Heart right ventricle (tissue), 16 donors: ENCODE measurements around the gene TMEM225B. TPM values are rescaled to one million over a fixed set of nuclear protein-coding genes. Genes with fewer than 3 reads are reported as not detected.

ENCODE experiments used
- ATAC-seq, 8 donors: fragments of 200-7000 bp; cut with Tn5 transposase; one replicate each; pipeline ENCODE4 v1.9.1; 2020; ENCODE audit warnings: mild to moderate bottlenecking in 8 of 8, moderate library complexity in 8 of 8, moderate number of reproducible peaks in 1 of 8
- DNase-seq, 2 donors: peaks; one replicate each; pipeline ENCODE4 v3.0.0-alpha.2; 2020
- H3K27ac ChIP-seq, 10 donors: fragments of 200-600 bp; sonication (generic) in 2 of 10; one replicate each; pipeline versions ENCODE4 v1.5.0 to v1.8.0; 2020 to 2022; ENCODE audit warnings: mild to moderate bottlenecking in 3 of 10
- H3K27me3 ChIP-seq, 7 donors: fragments of 200-600 bp; one replicate each; pipeline ENCODE4 v1.8.0; 2021 to 2022; ENCODE audit warnings: mild to moderate bottlenecking in 2 of 7
- H3K36me3 ChIP-seq, 9 donors: fragments of 200-600 bp; sonication (generic) in 1 of 9; one replicate each; pipeline versions ENCODE4 v1.5.0 to v1.8.0; 2020 to 2022; ENCODE audit warnings: mild to moderate bottlenecking in 2 of 9
- H3K4me1 ChIP-seq, 9 donors: fragments of 200-600 bp; sonication (generic) in 1 of 9; one replicate each; pipeline versions ENCODE4 v1.5.0 to v1.8.0; 2020 to 2022; ENCODE audit warnings: mild to moderate bottlenecking in 4 of 9
- H3K4me3 ChIP-seq, 10 donors: fragments of 200-600 bp; sonication (generic) in 2 of 10; one replicate each; pipeline versions ENCODE4 v1.5.0 to v1.8.0; 2020 to 2022; ENCODE audit warnings: mild to moderate bottlenecking in 7 of 10, moderate library complexity in 2 of 10
- H3K9me3 ChIP-seq, 11 donors: fragments of 200-600 bp in 10 of 11; sonication (generic) in 2 of 11; one replicate each; pipeline versions ENCODE4 v1.5.0 to v1.8.0; 2013 to 2022; ENCODE audit warnings: mild to moderate bottlenecking in 2 of 11, control low read depth in 1 of 11, moderate library complexity in 1 of 11
- CTCF ChIP-seq, 9 donors: fragments of 200-600 bp; sonication (generic) in 2 of 9; IDR thresholded peaks; one replicate each; pipeline versions ENCODE4 v1.5.0 to v1.8.0; 2021 to 2022; ENCODE audit warnings: antibody characterized with exemption in 9 of 9, mild to moderate bottlenecking in 5 of 9, moderate library complexity in 1 of 9
- WGBS, 2 donors: extraction: QIAGEN DNeasy Blood & Tissue Kit; methylation state at CpG; one replicate each; pipeline ENCODE4 v1.1.7; 2013; ENCODE audit warnings: inconsistent platforms in 1 of 2; 5-methylcytosine and 5-hydroxymethylcytosine counted together
- intact Hi-C, 10 donors: fragments of 100-400 bp; cut with DNase I; formaldehyde crosslinking; loops; one replicate each; pipeline versions ENCODE4 v1.11.1 to v1.14.2; 2022
- polyA plus RNA-seq, 2 donors: library from polyadenylated mRNA; stranded (reverse); fragments of 200-250 nt; gene quantifications; one replicate each; pipeline ENCODE4 v1.2.3, GENCODE V29; 2013
- total RNA-seq, 10 donors: library from RNA; stranded (reverse); fragmentation: NEBNext Ultra II Directional in 3 of 10; extraction: Animal tissue kit (Norgen Biotek cat#: 25700) in 3 of 10; gene quantifications; one replicate each; pipeline versions ENCODE4 v1.2.1 to v1.2.4, GENCODE V29; 2021 to 2023
- donor health status: Arrhythmogenic right ventricular cardiomyopathy.
- donor health status: ischemic (EF 13 %, LVEDD 7.1; RV severe dilation, severe dysfunction).
- donor health status: healthy with polysubstance abuse.
- donor health status: DM: no; HTN: yes; CAD: no.
- donor health status: DM: no; HTN: no; CAD: no.
- donor health status: ischemic (EF 25% LVEDD 6.9; RV normal size, moderate dysfunction).
- donor health status: ischemic (EF 25% LVEDD 5.7; RV mildly dilated, moderate dysfunction).
- donor health status: healthy.
- donor health status: DM: yes; HTN: yes; CAD: no.
- donor health status: Ischemic cardiomyopathy.
- donor health status: ischemic (EF 35%, LVEDD 5.7; RV mildly dilated, moderate dysfunction).
- donor health status: nonischemic (EF 11% LVEDD 7.7; RV severe dilation, severe dysfunction).
- donor health status: DM: yes; HTN: yes; CAD: no.
- donor health status: PGD.
- donor health status: ischemic (EF 29% LVEDD 5.4; RV normal size, mild dysfunction).
- donor health status: nonischemic (EF 23%, LVEDD 6.1; RV moderate dilation, normal function).

Gene TMEM225B
- total and polyA plus RNA-seq, 12 donors: 0.10 to 0.37 (median 0.23) TPM; not detected in 7

GRCh38 chr7:99619571-99620130 is 21.6 kb downstream of the TMEM225B start:
- peaks cover 5 to 20% (median 13%) of the 10 kb centered on the region in 9 donors for H3K4me1 ChIP-seq
- intact Hi-C loops: loop anchor here in 4 of 10 donors (5.0 to 10.0 kb wide), 5 partner anchors 62 to 295 kb away; partner anchors contain the start of genes TRIM4 (in 2 of the 4), FAM200A (in 1 of the 4), ZNF655 (in 1 of the 4) and ZNF789 (in 1 of the 4)
- no peaks in the 10 kb centered on the region for H3K9me3 ChIP-seq
- no peak overlapping the region for H3K4me3 ChIP-seq
- H3K36me3 ChIP-seq: peaks cover 0 to 64% (median 59%) of the 10 kb centered on the region in 9 donors
- no peak overlapping the region for H3K27ac ChIP-seq
- DNase-seq (no peak), ATAC-seq (no peak)
- no peaks in the 10 kb centered on the region for H3K27me3 ChIP-seq
- no peak for TF ChIP-seq CTCF (IDR thresholded peaks at IDR 0.05)
- WGBS, 2 donors: 94 to 96% methylated on average over 18 of the region's 18 CpGs

- TF ChIP-seq CTCF (IDR thresholded peaks at IDR 0.05): no peak
- intact Hi-C loops: loop anchor here in 2 of 10 donors (10.0 kb wide), 1 partner anchor 294 kb away; the partner anchor contains the start of gene TRIM4 (in 2 of the 2)
- H3K27ac ChIP-seq: no peak overlapping the region
- peaks cover 0 to 81% (median 75%) of the 10 kb centered on the region in 9 donors for H3K36me3 ChIP-seq
- peaks cover 5 to 20% (median 13%) of the 10 kb centered on the region in 9 donors for H3K4me1 ChIP-seq
- ATAC-seq: no peak
- DNase-seq: no peak
- H3K4me3 ChIP-seq: no peak overlapping the region
- H3K9me3 ChIP-seq: no peaks in the 10 kb centered on the region
- WGBS, 2 donors: 93 to 95% methylated on average over 5 of the region's 5 CpGs
- H3K27me3 ChIP-seq: no peaks in the 10 kb centered on the region
Observed at GRCh38 chr7:99621271-99621670, 23.2 kb downstream of the TMEM225B start.

GRCh38 chr7:99622596-99622995 is 24.5 kb downstream of the TMEM225B start:
- ATAC-seq (no peak), DNase-seq (no peak)
- H3K36me3 ChIP-seq: peaks cover 0 to 94% (median 82%) of the 10 kb centered on the region in 9 donors

More at GRCh38 chr7:99622596-99622995, 24.5 kb downstream of the TMEM225B start:
- no peak overlapping the region for H3K27ac ChIP-seq
- no peak for TF ChIP-seq CTCF (IDR thresholded peaks at IDR 0.05)
- H3K4me3 ChIP-seq: no peak overlapping the region
- H3K4me1 ChIP-seq: peaks cover 1 to 15% (median 7%) of the 10 kb centered on the region in 9 donors
- no peaks in the 10 kb centered on the region for H3K27me3 ChIP-seq
- H3K9me3 ChIP-seq: no peaks in the 10 kb centered on the region
- WGBS, 2 donors: 93 to 95% methylated on average over 10 of the region's 10 CpGs
- intact Hi-C loops: loop anchor here in 2 of 10 donors (10.0 kb wide), 1 partner anchor 292 kb away; the partner anchor contains the start of gene TRIM4 (in 2 of the 2)
